Measurements from ENCODE around the gene GRIK2.

The GRIK2 gene

DNA sequence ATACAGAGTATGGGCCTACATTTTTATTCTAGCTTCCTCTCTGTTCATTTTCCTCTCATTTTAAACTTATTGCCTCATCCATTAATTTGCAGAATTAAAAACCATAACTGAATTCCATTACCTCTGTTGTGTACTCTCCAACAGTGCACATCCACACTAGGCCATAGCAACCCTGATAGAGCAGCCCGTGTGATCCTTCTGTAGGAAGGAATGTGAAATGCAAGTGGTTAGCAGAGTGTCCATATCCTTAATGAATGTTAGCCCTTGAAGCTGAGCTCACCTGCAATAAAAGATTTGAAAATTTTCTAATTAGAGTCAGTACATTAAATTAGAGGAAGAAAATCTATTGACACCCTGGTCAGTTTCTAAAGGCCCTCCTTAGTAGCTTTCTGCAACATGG is 6.5 kb upstream of the GRIK2 start:
- peaks cover under 1 to 13% (median 6%) of the 10 kb centered on the region in 5 donors for H3K27me3 ChIP-seq (ENCODE audit: control insufficient read depth in 5 of 5, insufficient read depth in 4 of 5, low read length in 5 of 5)

DNA sequence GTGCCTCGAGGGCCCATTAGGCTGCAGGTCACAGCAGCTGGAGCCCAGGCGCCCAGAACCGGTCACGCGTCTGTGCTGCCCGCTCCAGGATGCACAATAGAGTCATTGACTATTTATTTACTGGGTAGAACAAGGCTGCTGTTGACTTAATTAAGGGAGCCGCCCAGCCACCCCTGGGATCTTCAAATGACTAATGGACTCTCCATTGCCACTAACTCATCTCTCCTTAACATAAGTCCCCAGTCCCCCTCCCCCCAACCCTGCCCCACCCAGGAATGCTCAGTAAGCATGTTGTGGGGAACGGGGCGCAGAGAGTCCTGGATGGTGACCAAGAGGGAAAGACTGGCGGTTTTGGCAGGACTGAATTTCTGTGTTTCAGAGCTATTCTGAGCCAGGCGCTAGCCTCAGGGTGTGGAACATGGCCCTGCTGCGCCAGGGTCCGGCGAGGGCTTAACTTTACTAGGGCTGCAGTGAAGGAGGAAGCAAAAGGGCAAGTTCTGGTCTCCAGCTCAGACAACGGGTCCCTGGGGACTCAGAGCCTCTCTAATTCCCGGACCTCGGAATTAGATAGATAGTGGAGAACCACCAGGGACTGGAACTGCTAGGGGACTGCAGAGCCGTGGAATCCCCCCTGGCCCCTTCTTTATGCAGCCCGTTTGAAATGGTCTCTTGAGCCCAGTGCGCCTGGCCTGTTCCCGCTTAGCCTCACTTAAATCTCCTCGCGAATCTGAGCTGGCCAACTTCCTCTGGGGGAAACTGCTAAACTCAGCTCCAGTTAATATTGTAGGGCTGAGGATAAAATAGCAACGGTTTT is 1.5 kb upstream of the GRIK2 start:
- Histone ChIP-seq H3K36me3 (ENCODE audit: control insufficient read depth in 5 of 5, insufficient read depth in 5 of 5, low read length in 5 of 5) (no peaks in the 10 kb centered on the region), H3K9ac (ENCODE audit: low read length in 5 of 5) (no peak overlapping the region), H3K4me3 (ENCODE audit: low read depth in 1 of 5, low read length in 5 of 5) (no peak overlapping the region), H3K9me3 (ENCODE audit: control insufficient read depth in 5 of 5, low read length in 5 of 5) (no peaks in the 10 kb centered on the region), H3K27ac (ENCODE audit: low read depth, low read length) (no peak overlapping the region), H3K27me3 (ENCODE audit: control insufficient read depth in 5 of 5, insufficient read depth in 4 of 5, low read length in 5 of 5) (peaks cover 18 to 35% (median 24%) of the 10 kb centered on the region in 5 donors), H3K4me1 (ENCODE audit: control insufficient read depth in 5 of 5, insufficient read depth in 5 of 5, low read length in 5 of 5) (peaks cover 2 to 22% (median 13%) of the 10 kb centered on the region in 5 donors)

More for the DNA sequence above, 6.5 kb upstream of the GRIK2 start:
- no peaks in the 10 kb centered on the region for H3K9me3 ChIP-seq (ENCODE audit: control insufficient read depth in 5 of 5, low read length in 5 of 5)
- H3K4me3 ChIP-seq (ENCODE audit: low read depth in 1 of 5, low read length in 5 of 5), result no peak overlapping the region
- H3K27ac ChIP-seq (ENCODE audit: low read depth, low read length), result no peak overlapping the region
- peaks cover 0 to 1% (median 0%) of the 10 kb centered on the region in 5 donors for H3K4me1 ChIP-seq (ENCODE audit: control insufficient read depth in 5 of 5, insufficient read depth in 5 of 5, low read length in 5 of 5)
- no peaks in the 10 kb centered on the region for H3K36me3 ChIP-seq (ENCODE audit: control insufficient read depth in 5 of 5, insufficient read depth in 5 of 5, low read length in 5 of 5)
- H3K9ac ChIP-seq (ENCODE audit: low read length in 5 of 5), result no peak overlapping the region

DNA sequence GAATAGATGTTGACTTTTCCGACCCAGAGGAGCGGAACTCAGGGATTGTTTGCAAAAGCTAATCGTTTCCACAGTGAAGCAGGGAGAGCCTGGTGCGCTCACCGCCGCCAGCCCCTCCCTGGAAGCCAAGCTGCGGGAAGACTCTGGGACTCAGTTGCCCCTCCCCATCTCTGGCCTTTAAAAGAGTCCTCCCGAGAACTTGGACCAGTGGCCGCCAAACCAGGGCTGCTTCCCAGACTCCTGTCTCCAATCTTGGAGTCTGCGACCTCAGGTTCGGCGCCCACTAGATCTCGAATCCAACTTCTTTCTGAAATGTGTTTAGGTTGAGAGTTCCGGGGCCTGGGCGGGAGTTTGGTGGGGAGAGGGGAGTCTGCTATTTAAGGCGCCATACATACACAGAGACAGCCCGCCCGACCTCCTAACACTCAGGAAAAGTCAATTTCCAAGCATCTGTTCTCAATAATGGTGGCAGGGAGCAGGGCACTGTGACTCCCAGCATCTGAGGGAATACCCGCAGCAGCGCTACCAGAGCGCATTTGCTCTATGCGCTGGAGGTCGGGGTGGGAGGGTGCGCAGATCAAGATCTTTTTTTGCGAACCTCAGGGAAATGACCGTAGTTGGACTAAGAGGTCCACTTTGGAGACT is 800 bp upstream of the GRIK2 start:
- Histone ChIP-seq H3K4me3 (ENCODE audit: low read depth in 1 of 5, low read length in 5 of 5) (peak overlapping the region in 3 of 5 donors; percentile 16 to 54 (median 52)), H3K9ac (ENCODE audit: low read length in 5 of 5) (no peak overlapping the region), H3K27me3 (ENCODE audit: control insufficient read depth in 5 of 5, insufficient read depth in 4 of 5, low read length in 5 of 5) (peaks cover 18 to 35% (median 24%) of the 10 kb centered on the region in 5 donors), H3K27ac (ENCODE audit: low read depth, low read length) (no peak overlapping the region), H3K4me1 (ENCODE audit: control insufficient read depth in 5 of 5, insufficient read depth in 5 of 5, low read length in 5 of 5) (peaks cover 2 to 22% (median 13%) of the 10 kb centered on the region in 5 donors), H3K9me3 (ENCODE audit: control insufficient read depth in 5 of 5, low read length in 5 of 5) (no peaks in the 10 kb centered on the region), H3K36me3 (ENCODE audit: control insufficient read depth in 5 of 5, insufficient read depth in 5 of 5, low read length in 5 of 5) (no peaks in the 10 kb centered on the region)

DNA sequence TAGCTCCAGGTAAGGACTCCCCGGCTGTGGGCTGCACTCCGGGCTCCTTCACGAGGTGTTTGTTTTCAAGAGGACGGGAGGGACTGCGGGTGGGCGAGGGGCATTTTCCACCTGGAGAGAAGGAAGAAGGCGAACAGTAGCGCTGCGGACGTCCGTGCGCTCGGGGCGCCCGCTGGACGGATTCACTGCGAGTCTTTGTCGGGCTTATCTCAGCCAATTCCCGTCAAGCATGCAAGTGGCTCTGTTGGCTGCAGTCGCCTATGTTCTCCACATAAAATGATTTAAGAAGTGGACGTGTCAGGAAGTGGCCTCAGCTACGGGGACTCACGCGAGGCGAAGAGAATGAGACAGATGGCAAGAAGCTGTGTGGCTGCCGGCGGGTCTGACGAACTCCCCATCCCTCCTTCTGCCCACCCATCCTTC is 332 bp downstream of the GRIK2 start:
- Histone ChIP-seq H3K36me3 (ENCODE audit: control insufficient read depth in 5 of 5, insufficient read depth in 5 of 5, low read length in 5 of 5) (no peaks in the 10 kb centered on the region), H3K9me3 (ENCODE audit: control insufficient read depth in 5 of 5, low read length in 5 of 5) (peaks cover 0 to 2% (median under 1%) of the 10 kb centered on the region in 5 donors), H3K4me3 (ENCODE audit: low read depth in 1 of 5, low read length in 5 of 5) (peak overlapping the region; percentile 24 to 54 (median 49)), H3K27me3 (ENCODE audit: control insufficient read depth in 5 of 5, insufficient read depth in 4 of 5, low read length in 5 of 5) (peaks cover 22 to 38% (median 28%) of the 10 kb centered on the region in 5 donors), H3K4me1 (ENCODE audit: control insufficient read depth in 5 of 5, insufficient read depth in 5 of 5, low read length in 5 of 5) (peaks cover 2 to 22% (median 13%) of the 10 kb centered on the region in 5 donors), H3K9ac (ENCODE audit: low read length in 5 of 5) (no peak overlapping the region), H3K27ac (ENCODE audit: low read depth, low read length) (no peak overlapping the region)

GRCh38 chr6:101394936-101395335 is 1.4 kb downstream of the GRIK2 start:
- H3K9ac ChIP-seq (ENCODE audit: low read length in 5 of 5), result no peak overlapping the region
- no peak overlapping the region for H3K27ac ChIP-seq (ENCODE audit: low read depth, low read length)
- peaks cover 3 to 22% (median 13%) of the 10 kb centered on the region in 5 donors for H3K4me1 ChIP-seq (ENCODE audit: control insufficient read depth in 5 of 5, insufficient read depth in 5 of 5, low read length in 5 of 5)
- no peak overlapping the region for H3K4me3 ChIP-seq (ENCODE audit: low read depth in 1 of 5, low read length in 5 of 5)
- peaks cover 0 to 7% (median 3%) of the 10 kb centered on the region in 5 donors for H3K9me3 ChIP-seq (ENCODE audit: control insufficient read depth in 5 of 5, low read length in 5 of 5)
- H3K36me3 ChIP-seq (ENCODE audit: control insufficient read depth in 5 of 5, insufficient read depth in 5 of 5, low read length in 5 of 5), result no peaks in the 10 kb centered on the region
- peaks cover 30 to 49% (median 39%) of the 10 kb centered on the region in 5 donors for H3K27me3 ChIP-seq (ENCODE audit: control insufficient read depth in 5 of 5, insufficient read depth in 4 of 5, low read length in 5 of 5)

GRCh38 chr6:101395345-101395744 is 1.8 kb downstream of the GRIK2 start:
- Histone ChIP-seq H3K9me3 (ENCODE audit: control insufficient read depth in 5 of 5, low read length in 5 of 5) (peaks cover 0 to 7% (median 3%) of the 10 kb centered on the region in 5 donors), H3K36me3 (ENCODE audit: control insufficient read depth in 5 of 5, insufficient read depth in 5 of 5, low read length in 5 of 5) (no peaks in the 10 kb centered on the region)

GRCh38 chr6:101396548-101397173 is 3.2 kb downstream of the GRIK2 start:
- H3K36me3 ChIP-seq (ENCODE audit: control insufficient read depth in 5 of 5, insufficient read depth in 5 of 5, low read length in 5 of 5), result no peaks in the 10 kb centered on the region
- peaks cover 0 to 7% (median 3%) of the 10 kb centered on the region in 5 donors for H3K9me3 ChIP-seq (ENCODE audit: control insufficient read depth in 5 of 5, low read length in 5 of 5)
- no peak overlapping the region for H3K9ac ChIP-seq (ENCODE audit: low read length in 5 of 5)
- H3K27ac ChIP-seq (ENCODE audit: low read depth, low read length), result no peak overlapping the region
- no peak overlapping the region for H3K4me3 ChIP-seq (ENCODE audit: low read depth in 1 of 5, low read length in 5 of 5)
- peaks cover 3 to 22% (median 13%) of the 10 kb centered on the region in 5 donors for H3K4me1 ChIP-seq (ENCODE audit: control insufficient read depth in 5 of 5, insufficient read depth in 5 of 5, low read length in 5 of 5)
- H3K27me3 ChIP-seq (ENCODE audit: control insufficient read depth in 5 of 5, insufficient read depth in 4 of 5, low read length in 5 of 5), result peaks cover 35 to 52% (median 45%) of the 10 kb centered on the region in 5 donors

More at GRCh38 chr6:101395345-101395744, 1.8 kb downstream of the GRIK2 start:
- no peak overlapping the region for H3K4me3 ChIP-seq (ENCODE audit: low read depth in 1 of 5, low read length in 5 of 5)
- no peak overlapping the region for H3K9ac ChIP-seq (ENCODE audit: low read length in 5 of 5)
- H3K27me3 ChIP-seq (ENCODE audit: control insufficient read depth in 5 of 5, insufficient read depth in 4 of 5, low read length in 5 of 5), result peaks cover 32 to 53% (median 42%) of the 10 kb centered on the region in 5 donors
- H3K4me1 ChIP-seq (ENCODE audit: control insufficient read depth in 5 of 5, insufficient read depth in 5 of 5, low read length in 5 of 5), result peaks cover 3 to 22% (median 13%) of the 10 kb centered on the region in 5 donors
- no peak overlapping the region for H3K27ac ChIP-seq (ENCODE audit: low read depth, low read length)

DNA sequence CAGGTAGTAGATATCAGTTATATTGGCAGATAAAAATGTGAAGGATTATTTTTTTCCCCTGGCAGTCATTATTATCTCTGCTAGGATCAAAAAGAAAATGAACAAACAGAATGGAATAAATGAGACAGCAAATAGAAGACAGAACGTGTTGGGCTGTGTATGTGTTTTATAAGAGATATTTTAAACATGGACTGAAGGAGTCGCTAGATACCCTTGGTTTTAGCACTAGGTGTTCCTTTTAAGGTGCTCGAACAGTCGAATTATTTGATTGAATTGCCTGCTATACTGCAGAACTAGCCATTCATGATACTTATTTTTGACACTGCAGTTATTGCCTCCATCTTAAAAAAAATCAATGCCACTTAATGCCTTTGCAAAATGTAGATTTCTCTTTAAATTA is 3.7 kb downstream of the GRIK2 start:
- peaks cover 35 to 53% (median 47%) of the 10 kb centered on the region in 5 donors for H3K27me3 ChIP-seq (ENCODE audit: control insufficient read depth in 5 of 5, insufficient read depth in 4 of 5, low read length in 5 of 5)
- no peaks in the 10 kb centered on the region for H3K36me3 ChIP-seq (ENCODE audit: control insufficient read depth in 5 of 5, insufficient read depth in 5 of 5, low read length in 5 of 5)
- H3K27ac ChIP-seq (ENCODE audit: low read depth, low read length), result no peak overlapping the region
- H3K9ac ChIP-seq (ENCODE audit: low read length in 5 of 5), result no peak overlapping the region
- H3K4me1 ChIP-seq (ENCODE audit: control insufficient read depth in 5 of 5, insufficient read depth in 5 of 5, low read length in 5 of 5), result peaks cover 3 to 19% (median 13%) of the 10 kb centered on the region in 5 donors
- no peak overlapping the region for H3K4me3 ChIP-seq (ENCODE audit: low read depth in 1 of 5, low read length in 5 of 5)
- peaks cover 0 to 7% (median 3%) of the 10 kb centered on the region in 5 donors for H3K9me3 ChIP-seq (ENCODE audit: control insufficient read depth in 5 of 5, low read length in 5 of 5)

- H3K9me3 ChIP-seq (ENCODE audit: control insufficient read depth in 5 of 5, low read length in 5 of 5), result peaks cover 0 to 7% (median 3%) of the 10 kb centered on the region in 5 donors
- H3K9ac ChIP-seq (ENCODE audit: low read length in 5 of 5), result no peak overlapping the region
- no peak overlapping the region for H3K4me3 ChIP-seq (ENCODE audit: low read depth in 1 of 5, low read length in 5 of 5)
- H3K27ac ChIP-seq (ENCODE audit: low read depth, low read length), result no peak overlapping the region
- no peaks in the 10 kb centered on the region for H3K36me3 ChIP-seq (ENCODE audit: control insufficient read depth in 5 of 5, insufficient read depth in 5 of 5, low read length in 5 of 5)
- peaks cover 38 to 55% (median 46%) of the 10 kb centered on the region in 5 donors for H3K27me3 ChIP-seq (ENCODE audit: control insufficient read depth in 5 of 5, insufficient read depth in 4 of 5, low read length in 5 of 5)
- H3K4me1 ChIP-seq (ENCODE audit: control insufficient read depth in 5 of 5, insufficient read depth in 5 of 5, low read length in 5 of 5), result peaks cover 1 to 4% (median 2%) of the 10 kb centered on the region in 5 donors
Measured at GRCh38 chr6:101398716-101399615, 5.5 kb downstream of the GRIK2 start.

Measured in subcutaneous abdominal adipose tissue (tissue), 5 donors.